ENCODE data around the gene PSMD11. TPM values are rescaled to one million over a fixed set of nuclear protein-coding genes. Genes with fewer than 3 reads are reported as not detected.

PSMD11 gene
- polyA plus RNA-seq, 1 of the 3 experiments (the other 2 are of a cell fraction), result 63.1 TPM

GRCh38 chr17:32463304-32463703 lies 19.0 kb downstream of the PSMD11 start:
- no peak overlapping the region for H3K4me2 ChIP-seq
- no peaks in the 10 kb centered on the region for H3K27me3 ChIP-seq (ENCODE audit: insufficient read depth)
- H3F3A ChIP-seq (replicated peaks; ENCODE audit: insufficient read depth), result peaks cover 26% of the 10 kb centered on the region
- H3K79me2 ChIP-seq (ENCODE audit: insufficient read depth), result peaks cover 84% of the 10 kb centered on the region
- no peak overlapping the region for H3K9ac ChIP-seq
- peaks cover 48 to 56% of the 10 kb centered on the region in 2 experiments for H3K36me3 ChIP-seq (replicated peaks in 1 of 2; ENCODE audit: control insufficient read depth in 1 of 2, insufficient read depth in 2 of 2, low read length in 1 of 2)
- no peak overlapping the region for H3K27ac ChIP-seq (ENCODE audit: low read depth in 2 of 2, low read length in 1 of 2)
- ChIA-PET POLR2A (interaction anchor here (1.0 kb wide), 1 partner anchor 20 kb away, joined by 4 read pairs; no protein-coding TSS in a partner anchor), CTCF (interaction anchor here (1.1 to 6.8 kb wide), 18 partner anchors 9 to 414 kb away, joined by 3 to 102 read pairs (median 13); partner anchors contain the start of genes CDK5R1 and PSMD11)
- H3K9me3 ChIP-seq, result no peaks in the 10 kb centered on the region
- H4K20me1 ChIP-seq (ENCODE audit: insufficient read depth), result peaks cover 48% of the 10 kb centered on the region
- H3K4me1 ChIP-seq (ENCODE audit: control insufficient read depth in 1 of 2, insufficient read depth in 2 of 2, low read depth in 1 of 2, low read length in 1 of 2), result no peaks in the 10 kb centered on the region
- TF ChIP-seq POLR2AphosphoS5 (IDR thresholded peaks at IDR 0.05; ENCODE audit: low read depth, low read length), result no peak
- TF ChIP-seq EZH2phosphoT487 (IDR thresholded peaks at IDR 0.05; ENCODE audit: borderline replicate concordance, low read depth), result no peak
- TF ChIP-seq ELF1 (IDR thresholded peaks at IDR 0.05), result no peak
- no peak for TF ChIP-seq SMC3 (IDR thresholded peaks at IDR 0.05; ENCODE audit: low read depth, low read length)
- TF ChIP-seq TCF12 (IDR thresholded peaks at IDR 0.05), result no peak
- TF ChIP-seq RAD21 (IDR thresholded peaks at IDR 0.05; ENCODE audit: low read length), result no peak
- no peak for TF ChIP-seq CHD2 (IDR thresholded peaks at IDR 0.05; ENCODE audit: low read length, partially characterized antibody)
- TF ChIP-seq FOXM1 (IDR thresholded peaks at IDR 0.05; ENCODE audit: low read depth), result no peak
- TF ChIP-seq MAX (IDR thresholded peaks at IDR 0.05; ENCODE audit: low read depth), result no peak
- TF ChIP-seq MXI1 (IDR thresholded peaks at IDR 0.05; ENCODE audit: low read depth, low read length), result no peak
- TF ChIP-seq GABPA (IDR thresholded peaks at IDR 0.05; ENCODE audit: low read depth), result no peak
- no peak for TF ChIP-seq MEF2A (IDR thresholded peaks at IDR 0.05; ENCODE audit: borderline replicate concordance, low read depth)
- TF ChIP-seq FOXJ3 (CRISPR knock-in tag; IDR thresholded peaks at IDR 0.05), result no peak
- TF ChIP-seq, protein P1, sequence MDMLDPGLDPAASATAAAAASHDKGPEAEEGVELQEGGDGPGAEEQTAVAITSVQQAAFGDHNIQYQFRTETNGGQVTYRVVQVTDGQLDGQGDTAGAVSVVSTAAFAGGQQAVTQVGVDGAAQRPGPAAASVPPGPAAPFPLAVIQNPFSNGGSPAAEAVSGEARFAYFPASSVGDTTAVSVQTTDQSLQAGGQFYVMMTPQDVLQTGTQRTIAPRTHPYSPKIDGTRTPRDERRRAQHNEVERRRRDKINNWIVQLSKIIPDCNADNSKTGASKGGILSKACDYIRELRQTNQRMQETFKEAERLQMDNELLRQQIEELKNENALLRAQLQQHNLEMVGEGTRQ (IDR thresholded peaks at IDR 0.05; ENCODE audit: borderline replicate concordance, low read depth, low read length), result no peak
- no peak for TF ChIP-seq FOSL2 (IDR thresholded peaks at IDR 0.05; ENCODE audit: borderline replicate concordance, low read depth)
- no peak for TF ChIP-seq USF1 (IDR thresholded peaks at IDR 0.05; ENCODE audit: borderline replicate concordance, low read depth)
- TF ChIP-seq RFX5 (IDR thresholded peaks at IDR 0.05; ENCODE audit: low read length), result no peak
- no peak for TF ChIP-seq GATA2 (CRISPR knock-in tag; IDR thresholded peaks at IDR 0.05)
- TF ChIP-seq NRF1 (IDR thresholded peaks at IDR 0.05; ENCODE audit: low read depth, low read length), result no peak
- H3K9me2 ChIP-seq, result no peaks in the 10 kb centered on the region
- no peak overlapping the region for H3K4me3 ChIP-seq (ENCODE audit: low read depth in 2 of 2, low read length in 1 of 2)
- no peak overlapping the region for H2AFZ ChIP-seq (ENCODE audit: low read depth)
- DNase-seq, result no peak
- WGBS (ENCODE audit: low lambda C conversion rate), result 97% methylated on average over 3 of the region's 3 CpGs

Measured in SK-N-SH (cell line).